Tibial nerve (tissue), 3 donors: ENCODE measurements around the gene ABCA7.

ENCODE experiments used
- POLR2A ChIP-seq, 2 donors: fragments of 450-650 bp; IDR thresholded peaks; one replicate each; pipeline ENCODE4 v1.6.1; 2017; ENCODE audit warnings: antibody characterized with exemption in 2 of 2, mild to moderate bottlenecking in 2 of 2, moderate library complexity in 2 of 2
- TF ChIP-seq, protein P1 (sequence below), 5 experiments: fragments of 200-600 bp in 3 of 5; fragments of 450-650 bp in 2 of 5; sonication (generic) in 3 of 5; IDR thresholded peaks; one replicate each; pipeline ENCODE4 v1.5.1; 2016 to 2019; ENCODE audit warnings: antibody characterized with exemption in 5 of 5, mild to moderate bottlenecking in 3 of 5, moderate library complexity in 2 of 5

DNA sequence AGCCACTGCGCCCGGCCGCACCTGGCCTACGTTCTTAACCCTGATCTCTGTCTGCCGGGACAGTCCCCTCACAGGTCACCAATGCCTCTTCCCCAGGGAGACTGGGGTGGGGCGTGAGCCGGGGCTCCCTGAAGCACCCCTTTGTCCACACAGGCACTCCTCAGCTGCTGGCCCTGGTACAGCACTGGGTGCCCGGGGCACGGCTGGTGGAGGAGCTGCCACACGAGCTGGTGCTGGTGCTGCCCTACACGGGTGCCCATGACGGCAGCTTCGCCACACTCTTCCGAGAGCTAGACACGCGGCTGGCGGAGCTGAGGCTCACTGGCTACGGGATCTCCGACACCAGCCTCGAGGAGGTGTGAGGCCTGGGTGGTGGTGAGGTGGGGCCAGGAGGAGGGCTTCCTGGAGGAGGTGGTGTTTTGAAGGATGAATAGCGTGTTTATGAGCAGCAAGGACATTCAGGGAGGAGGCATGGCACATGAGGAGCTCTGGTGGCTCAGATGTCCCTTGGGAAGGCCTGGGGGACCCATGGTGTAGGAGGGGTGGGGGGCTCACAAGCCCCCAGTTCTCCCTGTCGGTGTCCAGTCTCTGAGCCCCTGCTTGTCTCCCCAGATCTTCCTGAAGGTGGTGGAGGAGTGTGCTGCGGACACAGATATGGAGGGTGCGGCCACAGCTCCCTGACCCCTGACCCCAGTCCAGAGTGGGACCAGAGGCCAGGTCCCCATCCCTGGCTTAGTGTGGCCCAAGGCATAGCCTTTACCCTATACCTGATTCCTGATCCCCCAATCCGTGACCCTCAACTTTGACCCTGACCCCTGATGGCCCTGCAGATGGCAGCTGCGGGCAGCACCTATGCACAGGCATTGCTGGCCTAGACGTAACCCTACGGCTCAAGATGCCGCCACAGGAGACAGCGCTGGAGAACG lies 13.5 kb downstream of the ABCA7 start:
- no peak for TF ChIP-seq POLR2A (IDR thresholded peaks at IDR 0.05)
- TF ChIP-seq, protein P1, sequence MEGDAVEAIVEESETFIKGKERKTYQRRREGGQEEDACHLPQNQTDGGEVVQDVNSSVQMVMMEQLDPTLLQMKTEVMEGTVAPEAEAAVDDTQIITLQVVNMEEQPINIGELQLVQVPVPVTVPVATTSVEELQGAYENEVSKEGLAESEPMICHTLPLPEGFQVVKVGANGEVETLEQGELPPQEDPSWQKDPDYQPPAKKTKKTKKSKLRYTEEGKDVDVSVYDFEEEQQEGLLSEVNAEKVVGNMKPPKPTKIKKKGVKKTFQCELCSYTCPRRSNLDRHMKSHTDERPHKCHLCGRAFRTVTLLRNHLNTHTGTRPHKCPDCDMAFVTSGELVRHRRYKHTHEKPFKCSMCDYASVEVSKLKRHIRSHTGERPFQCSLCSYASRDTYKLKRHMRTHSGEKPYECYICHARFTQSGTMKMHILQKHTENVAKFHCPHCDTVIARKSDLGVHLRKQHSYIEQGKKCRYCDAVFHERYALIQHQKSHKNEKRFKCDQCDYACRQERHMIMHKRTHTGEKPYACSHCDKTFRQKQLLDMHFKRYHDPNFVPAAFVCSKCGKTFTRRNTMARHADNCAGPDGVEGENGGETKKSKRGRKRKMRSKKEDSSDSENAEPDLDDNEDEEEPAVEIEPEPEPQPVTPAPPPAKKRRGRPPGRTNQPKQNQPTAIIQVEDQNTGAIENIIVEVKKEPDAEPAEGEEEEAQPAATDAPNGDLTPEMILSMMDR (IDR thresholded peaks at IDR 0.05), result no peak
